Measurements from ENCODE around the gene ATP6V1E1. TPM values are rescaled to one million over a fixed set of nuclear protein-coding genes. Genes with fewer than 3 reads are reported as not detected.

Gene ATP6V1E1
- polyA plus RNA-seq, 1 of the 3 experiments (the other 2 are of a cell fraction): 140 TPM

GRCh38 chr22:17674152-17674551 is 45.6 kb upstream of the ATP6V1E1 start (continued):
- TF ChIP-seq NFIC (IDR thresholded peaks at IDR 0.05; ENCODE audit: borderline replicate concordance): no peak

DNA sequence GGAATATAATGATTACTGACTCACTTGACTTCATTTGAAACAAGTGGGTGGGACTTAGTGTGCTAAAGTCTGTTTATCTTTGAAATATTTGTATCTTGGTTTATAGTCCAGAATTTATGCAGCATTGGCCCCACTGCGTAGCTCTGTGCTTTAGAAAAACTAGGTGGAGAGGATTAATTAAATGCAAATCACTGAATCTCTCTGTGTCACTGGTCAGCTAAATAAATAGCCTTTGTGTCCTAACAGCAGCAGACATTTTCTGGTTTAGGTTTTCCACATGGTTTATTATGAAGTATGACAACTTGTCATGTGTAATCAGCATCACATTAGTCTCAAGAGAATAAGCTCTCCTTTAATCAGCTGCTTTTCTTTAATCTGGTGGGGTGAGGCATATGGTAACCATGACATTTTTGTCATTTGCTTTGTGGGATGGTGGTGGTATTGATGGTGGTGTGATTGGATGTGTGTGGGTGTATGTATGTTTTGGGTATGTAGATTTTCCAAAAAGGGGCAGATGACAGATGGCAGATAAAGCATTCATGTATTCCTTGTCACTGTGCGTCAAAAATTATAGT is 44.0 kb upstream of the ATP6V1E1 start:
- ChIA-PET CTCF (interaction anchor here (1.0 to 1.1 kb wide), 2 partner anchors 14 to 114 kb away, joined by 4 read pairs; no protein-coding TSS in a partner anchor), POLR2A (interaction anchor here (0.6 to 1.3 kb wide), 2 partner anchors 17 to 33 kb away, joined by 3 to 4 read pairs; partner anchors contain the start of gene BCL2L13)
- Histone ChIP-seq H2AFZ (ENCODE audit: low read depth) (no peak overlapping the region), H3K4me2 (peak overlapping the region; percentile 54), H3K9me2 (no peaks in the 10 kb centered on the region), H3K79me2 (ENCODE audit: insufficient read depth) (peaks cover 47% of the 10 kb centered on the region), H3K27me3 (ENCODE audit: insufficient read depth) (no peaks in the 10 kb centered on the region), H3K9me3 (no peaks in the 10 kb centered on the region), H3K27ac (ENCODE audit: low read depth in 2 of 2, low read length in 1 of 2) (peak overlapping the region; percentile 60 to 91), H3K36me3 (replicated peaks in 1 of 2; ENCODE audit: control insufficient read depth in 1 of 2, insufficient read depth in 2 of 2, low read length in 1 of 2) (no peaks in the 10 kb centered on the region), H4K20me1 (ENCODE audit: insufficient read depth) (peaks cover 4% of the 10 kb centered on the region; the same call in 1 of the 2 replicates), H3K9ac (peak overlapping the region; percentile 12; the same call in 1 of the 2 replicates), H3F3A (replicated peaks; ENCODE audit: insufficient read depth) (peaks cover 15% of the 10 kb centered on the region), H3K4me3 (ENCODE audit: low read depth in 2 of 2, low read length in 1 of 2) (no peak overlapping the region), H3K4me1 (ENCODE audit: control insufficient read depth in 1 of 2, insufficient read depth in 2 of 2, low read depth in 1 of 2, low read length in 1 of 2) (peaks cover 3 to 14% of the 10 kb centered on the region in 2 experiments)
- WGBS (ENCODE audit: low lambda C conversion rate): 27% methylated on average over 2 of the region's 2 CpGs
- DNase-seq: peak; percentile 30
- TF ChIP-seq MXI1 (IDR thresholded peaks at IDR 0.05; ENCODE audit: low read depth, low read length) (0 out of 2 replicates have a peak, but pooled peaks have one; percentile 19), FOXJ3 (CRISPR knock-in tag; IDR thresholded peaks at IDR 0.05) (no peak), RCOR1 (IDR thresholded peaks at IDR 0.05; ENCODE audit: low read length) (peak; percentile 58; the same call in 1 of the 2 replicates), TCF12 (IDR thresholded peaks at IDR 0.05) (peak; percentile 90), EZH2phosphoT487 (IDR thresholded peaks at IDR 0.05; ENCODE audit: borderline replicate concordance, low read depth) (no peak), FOSL2 (IDR thresholded peaks at IDR 0.05; ENCODE audit: borderline replicate concordance, low read depth) (peak; percentile 7; the same call in 1 of the 2 replicates), NRF1 (IDR thresholded peaks at IDR 0.05; ENCODE audit: low read depth, low read length) (no peak), GATA2 (CRISPR knock-in tag; IDR thresholded peaks at IDR 0.05) (0 out of 2 replicates have a peak, but pooled peaks have one; percentile 42), CHD2 (IDR thresholded peaks at IDR 0.05; ENCODE audit: low read length, partially characterized antibody) (no peak), FOXM1 (IDR thresholded peaks at IDR 0.05; ENCODE audit: low read depth) (no peak), MEF2A (IDR thresholded peaks at IDR 0.05; ENCODE audit: borderline replicate concordance, low read depth) (no peak), RAD21 (IDR thresholded peaks at IDR 0.05; ENCODE audit: low read length) (no peak), RXRA (IDR thresholded peaks at IDR 0.05; ENCODE audit: borderline replicate concordance, low read depth) (no peak), NFIC (IDR thresholded peaks at IDR 0.05; ENCODE audit: borderline replicate concordance) (no peak), SMC3 (IDR thresholded peaks at IDR 0.05; ENCODE audit: low read depth, low read length) (no peak), EP300 (IDR thresholded peaks at IDR 0.05; ENCODE audit: borderline replicate concordance in 1 of 2, low read depth in 1 of 2, low read length in 1 of 2) (peak; percentile 56 to 83; a peak in 3 of 4 replicates)
- TF ChIP-seq, protein P1, sequence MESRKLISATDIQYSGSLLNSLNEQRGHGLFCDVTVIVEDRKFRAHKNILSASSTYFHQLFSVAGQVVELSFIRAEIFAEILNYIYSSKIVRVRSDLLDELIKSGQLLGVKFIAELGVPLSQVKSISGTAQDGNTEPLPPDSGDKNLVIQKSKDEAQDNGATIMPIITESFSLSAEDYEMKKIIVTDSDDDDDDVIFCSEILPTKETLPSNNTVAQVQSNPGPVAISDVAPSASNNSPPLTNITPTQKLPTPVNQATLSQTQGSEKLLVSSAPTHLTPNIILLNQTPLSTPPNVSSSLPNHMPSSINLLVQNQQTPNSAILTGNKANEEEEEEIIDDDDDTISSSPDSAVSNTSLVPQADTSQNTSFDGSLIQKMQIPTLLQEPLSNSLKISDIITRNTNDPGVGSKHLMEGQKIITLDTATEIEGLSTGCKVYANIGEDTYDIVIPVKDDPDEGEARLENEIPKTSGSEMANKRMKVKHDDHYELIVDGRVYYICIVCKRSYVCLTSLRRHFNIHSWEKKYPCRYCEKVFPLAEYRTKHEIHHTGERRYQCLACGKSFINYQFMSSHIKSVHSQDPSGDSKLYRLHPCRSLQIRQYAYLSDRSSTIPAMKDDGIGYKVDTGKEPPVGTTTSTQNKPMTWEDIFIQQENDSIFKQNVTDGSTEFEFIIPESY (IDR thresholded peaks at IDR 0.05; ENCODE audit: borderline replicate concordance, low read depth): no peak
- TF ChIP-seq, protein P2, sequence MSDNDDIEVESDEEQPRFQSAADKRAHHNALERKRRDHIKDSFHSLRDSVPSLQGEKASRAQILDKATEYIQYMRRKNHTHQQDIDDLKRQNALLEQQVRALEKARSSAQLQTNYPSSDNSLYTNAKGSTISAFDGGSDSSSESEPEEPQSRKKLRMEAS (IDR thresholded peaks at IDR 0.05; ENCODE audit: low read depth): no peak
- TF ChIP-seq, protein P3, sequence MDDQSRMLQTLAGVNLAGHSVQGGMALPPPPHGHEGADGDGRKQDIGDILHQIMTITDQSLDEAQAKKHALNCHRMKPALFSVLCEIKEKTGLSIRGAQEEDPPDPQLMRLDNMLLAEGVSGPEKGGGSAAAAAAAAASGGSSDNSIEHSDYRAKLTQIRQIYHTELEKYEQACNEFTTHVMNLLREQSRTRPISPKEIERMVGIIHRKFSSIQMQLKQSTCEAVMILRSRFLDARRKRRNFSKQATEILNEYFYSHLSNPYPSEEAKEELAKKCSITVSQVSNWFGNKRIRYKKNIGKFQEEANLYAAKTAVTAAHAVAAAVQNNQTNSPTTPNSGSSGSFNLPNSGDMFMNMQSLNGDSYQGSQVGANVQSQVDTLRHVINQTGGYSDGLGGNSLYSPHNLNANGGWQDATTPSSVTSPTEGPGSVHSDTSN (IDR thresholded peaks at IDR 0.05): peak; percentile 93
- TF ChIP-seq, protein P4, sequence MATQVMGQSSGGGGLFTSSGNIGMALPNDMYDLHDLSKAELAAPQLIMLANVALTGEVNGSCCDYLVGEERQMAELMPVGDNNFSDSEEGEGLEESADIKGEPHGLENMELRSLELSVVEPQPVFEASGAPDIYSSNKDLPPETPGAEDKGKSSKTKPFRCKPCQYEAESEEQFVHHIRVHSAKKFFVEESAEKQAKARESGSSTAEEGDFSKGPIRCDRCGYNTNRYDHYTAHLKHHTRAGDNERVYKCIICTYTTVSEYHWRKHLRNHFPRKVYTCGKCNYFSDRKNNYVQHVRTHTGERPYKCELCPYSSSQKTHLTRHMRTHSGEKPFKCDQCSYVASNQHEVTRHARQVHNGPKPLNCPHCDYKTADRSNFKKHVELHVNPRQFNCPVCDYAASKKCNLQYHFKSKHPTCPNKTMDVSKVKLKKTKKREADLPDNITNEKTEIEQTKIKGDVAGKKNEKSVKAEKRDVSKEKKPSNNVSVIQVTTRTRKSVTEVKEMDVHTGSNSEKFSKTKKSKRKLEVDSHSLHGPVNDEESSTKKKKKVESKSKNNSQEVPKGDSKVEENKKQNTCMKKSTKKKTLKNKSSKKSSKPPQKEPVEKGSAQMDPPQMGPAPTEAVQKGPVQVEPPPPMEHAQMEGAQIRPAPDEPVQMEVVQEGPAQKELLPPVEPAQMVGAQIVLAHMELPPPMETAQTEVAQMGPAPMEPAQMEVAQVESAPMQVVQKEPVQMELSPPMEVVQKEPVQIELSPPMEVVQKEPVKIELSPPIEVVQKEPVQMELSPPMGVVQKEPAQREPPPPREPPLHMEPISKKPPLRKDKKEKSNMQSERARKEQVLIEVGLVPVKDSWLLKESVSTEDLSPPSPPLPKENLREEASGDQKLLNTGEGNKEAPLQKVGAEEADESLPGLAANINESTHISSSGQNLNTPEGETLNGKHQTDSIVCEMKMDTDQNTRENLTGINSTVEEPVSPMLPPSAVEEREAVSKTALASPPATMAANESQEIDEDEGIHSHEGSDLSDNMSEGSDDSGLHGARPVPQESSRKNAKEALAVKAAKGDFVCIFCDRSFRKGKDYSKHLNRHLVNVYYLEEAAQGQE (IDR thresholded peaks at IDR 0.05; ENCODE audit: low read depth, low read length): no peak
- TF ChIP-seq, protein P5, sequence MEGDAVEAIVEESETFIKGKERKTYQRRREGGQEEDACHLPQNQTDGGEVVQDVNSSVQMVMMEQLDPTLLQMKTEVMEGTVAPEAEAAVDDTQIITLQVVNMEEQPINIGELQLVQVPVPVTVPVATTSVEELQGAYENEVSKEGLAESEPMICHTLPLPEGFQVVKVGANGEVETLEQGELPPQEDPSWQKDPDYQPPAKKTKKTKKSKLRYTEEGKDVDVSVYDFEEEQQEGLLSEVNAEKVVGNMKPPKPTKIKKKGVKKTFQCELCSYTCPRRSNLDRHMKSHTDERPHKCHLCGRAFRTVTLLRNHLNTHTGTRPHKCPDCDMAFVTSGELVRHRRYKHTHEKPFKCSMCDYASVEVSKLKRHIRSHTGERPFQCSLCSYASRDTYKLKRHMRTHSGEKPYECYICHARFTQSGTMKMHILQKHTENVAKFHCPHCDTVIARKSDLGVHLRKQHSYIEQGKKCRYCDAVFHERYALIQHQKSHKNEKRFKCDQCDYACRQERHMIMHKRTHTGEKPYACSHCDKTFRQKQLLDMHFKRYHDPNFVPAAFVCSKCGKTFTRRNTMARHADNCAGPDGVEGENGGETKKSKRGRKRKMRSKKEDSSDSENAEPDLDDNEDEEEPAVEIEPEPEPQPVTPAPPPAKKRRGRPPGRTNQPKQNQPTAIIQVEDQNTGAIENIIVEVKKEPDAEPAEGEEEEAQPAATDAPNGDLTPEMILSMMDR (IDR thresholded peaks at IDR 0.05): no peak

Measured in SK-N-SH (cell line).